T-helper 2 cell treated with Interferon-gamma antibody and Interleukin-4, amounts not matched to agents 5 μg/mL and 100 μg/mL, for 36 hours (primary cell): ENCODE data around the gene BDNF.
"Not testable (repeated sequence)": the region's sequence is repeated elsewhere in the genome, so short reads cannot be mapped to it uniquely, and the experiment has no call there.

Experiments
- DNase-seq: peaks from one replicate; pipeline ENCODE4 v3.0.0; 2021; ENCODE audit warnings: low spot score
- H3K27ac Mint-ChIP-seq: one replicate; pipeline ENCODE4 v1.8.0; 2021; ENCODE audit warnings: mild to moderate bottlenecking, mixed read lengths
- H3K27me3 Mint-ChIP-seq: one replicate; pipeline ENCODE4 v1.8.0; 2021; ENCODE audit warnings: low read depth, mixed read lengths
- H3K36me3 Mint-ChIP-seq: one replicate; pipeline ENCODE4 v1.8.0; 2021; ENCODE audit warnings: low read depth, mixed read lengths
- H3K4me1 Mint-ChIP-seq: one replicate; pipeline ENCODE4 v1.8.0; 2021; ENCODE audit warnings: low read depth, mixed read lengths
- H3K4me3 Mint-ChIP-seq: one replicate; pipeline ENCODE4 v1.8.0; 2022; ENCODE audit warnings: mild to moderate bottlenecking, moderate library complexity, mixed read lengths
- H3K9me3 Mint-ChIP-seq: one replicate; pipeline ENCODE4 v1.8.0; 2021; ENCODE audit warnings: mixed read lengths

BDNF gene

GRCh38 chr11:27640954-27641353, 59.3 kb downstream of the BDNF start:
- Mint-ChIP-seq H3K27ac (no peak overlapping the region), H3K9me3 (peaks cover 5% of the 10 kb centered on the region), H3K4me3 (no peak overlapping the region), H3K36me3 (no peaks in the 10 kb centered on the region), H3K27me3 (no peaks in the 10 kb centered on the region), H3K4me1 (no peaks in the 10 kb centered on the region)
- DNase-seq, result no peak

- H3K4me3 Mint-ChIP-seq, result no peak overlapping the region
- no peaks in the 10 kb centered on the region for H3K36me3 Mint-ChIP-seq
- H3K27ac Mint-ChIP-seq, result no peak overlapping the region
- peaks cover 7% of the 10 kb centered on the region for H3K9me3 Mint-ChIP-seq
- H3K27me3 Mint-ChIP-seq, result no peaks in the 10 kb centered on the region
- H3K4me1 Mint-ChIP-seq, result no peaks in the 10 kb centered on the region
- DNase-seq, result no peak
Measured at GRCh38 chr11:27635567-27636037, 64.7 kb downstream of the BDNF start.

GRCh38 chr11:27634776-27635175, 65.5 kb downstream of the BDNF start:
- DNase-seq, H3K4me3 Mint-ChIP-seq, H3K27ac Mint-ChIP-seq, H3K9me3 Mint-ChIP-seq, H3K4me1 Mint-ChIP-seq, H3K36me3 Mint-ChIP-seq, H3K27me3 Mint-ChIP-seq: not testable (repeated sequence)

- not testable (repeated sequence) for H3K9me3 Mint-ChIP-seq, H3K27me3 Mint-ChIP-seq, H3K4me3 Mint-ChIP-seq, H3K4me1 Mint-ChIP-seq, H3K36me3 Mint-ChIP-seq, H3K27ac Mint-ChIP-seq, DNase-seq
Measured at GRCh38 chr11:27634282-27634681, 66.0 kb downstream of the BDNF start.

DNA sequence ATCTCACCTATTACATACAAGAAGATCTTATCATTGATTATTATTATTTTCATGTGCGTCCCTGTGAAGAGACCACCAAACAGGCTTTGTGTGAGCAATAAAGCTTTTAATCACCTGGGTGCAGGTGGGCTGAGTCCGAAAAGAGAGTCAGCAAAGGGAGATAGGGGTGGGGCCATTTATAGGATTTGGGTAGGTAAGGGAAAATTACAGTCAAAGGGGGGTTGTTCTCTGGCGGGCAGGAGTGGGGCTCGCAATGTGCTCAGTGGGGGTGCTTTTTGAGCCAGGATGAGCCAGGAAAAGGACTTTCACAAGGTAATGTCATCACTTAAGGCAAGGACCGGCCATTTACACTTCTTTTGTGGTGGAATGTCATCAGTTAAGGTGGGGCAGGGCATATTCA, 71.2 kb downstream of the BDNF start:
- not testable (repeated sequence) for H3K27me3 Mint-ChIP-seq, H3K36me3 Mint-ChIP-seq, DNase-seq, H3K4me1 Mint-ChIP-seq, H3K9me3 Mint-ChIP-seq, H3K27ac Mint-ChIP-seq, H3K4me3 Mint-ChIP-seq

- no peak overlapping the region for H3K27ac Mint-ChIP-seq
- no peaks in the 10 kb centered on the region for H3K4me1 Mint-ChIP-seq
- H3K27me3 Mint-ChIP-seq, result no peaks in the 10 kb centered on the region
- no peak for DNase-seq
- H3K36me3 Mint-ChIP-seq, result no peaks in the 10 kb centered on the region
- H3K9me3 Mint-ChIP-seq, result peaks cover 3% of the 10 kb centered on the region
- no peak overlapping the region for H3K4me3 Mint-ChIP-seq
Measured at GRCh38 chr11:27627979-27628378, 72.3 kb downstream of the BDNF start.

DNA sequence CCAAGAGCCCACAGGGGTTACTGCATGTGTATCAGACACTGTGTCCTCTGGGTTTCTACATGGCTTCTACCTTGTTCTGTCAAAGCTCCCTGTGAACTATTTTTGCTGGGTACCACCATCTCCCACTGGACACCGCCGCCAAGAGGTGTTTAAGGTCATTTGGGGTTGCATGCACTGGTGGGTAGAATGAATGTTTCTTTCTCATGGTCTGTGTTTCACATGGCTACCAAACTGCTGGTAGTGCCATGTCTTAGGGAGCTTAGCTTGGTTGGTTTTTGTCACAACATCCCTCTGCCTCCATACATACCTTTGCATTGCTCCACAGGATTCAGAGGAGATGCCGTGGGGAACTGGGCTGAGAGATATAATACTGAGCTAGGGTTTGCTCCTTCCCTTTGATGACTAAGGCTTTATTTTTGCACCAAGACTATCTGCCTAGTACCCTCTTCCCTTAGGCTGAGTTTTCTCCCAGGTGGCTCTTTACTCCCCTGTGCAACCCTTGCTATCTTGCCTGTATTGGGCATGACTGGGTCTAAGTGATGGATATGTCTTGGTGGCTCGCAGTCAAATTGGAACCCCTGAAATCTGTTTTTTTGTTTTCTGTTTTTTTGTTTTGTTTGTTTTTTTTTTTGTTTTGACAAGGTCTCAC, 73.2 kb downstream of the BDNF start:
- Mint-ChIP-seq H3K36me3 (no peaks in the 10 kb centered on the region), H3K4me3 (no peak overlapping the region), H3K27ac (no peak overlapping the region), H3K4me1 (no peaks in the 10 kb centered on the region), H3K9me3 (peaks cover 3% of the 10 kb centered on the region), H3K27me3 (no peaks in the 10 kb centered on the region)
- no peak for DNase-seq

DNA sequence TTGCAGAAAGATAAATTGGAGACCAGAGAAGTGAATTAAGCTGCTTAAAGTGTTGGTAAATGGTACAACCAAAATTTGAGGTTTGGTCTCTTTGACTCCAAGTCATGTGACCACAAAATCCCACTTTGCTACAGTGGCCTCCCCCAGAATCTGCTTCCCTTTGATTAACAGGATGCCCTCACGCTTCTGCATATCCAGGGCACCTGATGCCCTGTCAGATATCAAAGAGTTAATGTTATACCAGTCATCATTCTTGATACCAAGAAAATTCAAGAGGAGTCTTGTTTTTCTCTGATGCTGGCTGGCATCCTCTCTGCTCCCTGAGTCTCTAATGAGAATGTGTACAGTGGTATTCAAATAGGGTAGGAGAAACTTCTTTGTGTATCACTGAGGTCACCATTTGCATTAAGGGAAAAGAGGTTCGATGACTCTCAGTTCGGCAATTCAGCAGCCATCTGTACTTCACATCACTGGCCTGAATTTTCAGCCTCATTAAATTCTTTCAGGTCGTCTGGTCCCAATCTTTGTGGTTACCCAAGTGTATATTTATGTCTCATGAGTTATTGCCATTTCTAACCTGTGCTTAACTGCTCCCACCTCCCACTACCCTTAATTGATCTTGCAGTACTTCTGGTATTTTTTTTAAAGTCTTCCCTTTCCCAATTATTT, 73.9 kb downstream of the BDNF start:
- Mint-ChIP-seq H3K27me3 (no peaks in the 10 kb centered on the region), H3K9me3 (peaks cover 3% of the 10 kb centered on the region), H3K27ac (no peak overlapping the region), H3K4me1 (no peaks in the 10 kb centered on the region), H3K36me3 (no peaks in the 10 kb centered on the region), H3K4me3 (no peak overlapping the region)
- no peak for DNase-seq

DNA sequence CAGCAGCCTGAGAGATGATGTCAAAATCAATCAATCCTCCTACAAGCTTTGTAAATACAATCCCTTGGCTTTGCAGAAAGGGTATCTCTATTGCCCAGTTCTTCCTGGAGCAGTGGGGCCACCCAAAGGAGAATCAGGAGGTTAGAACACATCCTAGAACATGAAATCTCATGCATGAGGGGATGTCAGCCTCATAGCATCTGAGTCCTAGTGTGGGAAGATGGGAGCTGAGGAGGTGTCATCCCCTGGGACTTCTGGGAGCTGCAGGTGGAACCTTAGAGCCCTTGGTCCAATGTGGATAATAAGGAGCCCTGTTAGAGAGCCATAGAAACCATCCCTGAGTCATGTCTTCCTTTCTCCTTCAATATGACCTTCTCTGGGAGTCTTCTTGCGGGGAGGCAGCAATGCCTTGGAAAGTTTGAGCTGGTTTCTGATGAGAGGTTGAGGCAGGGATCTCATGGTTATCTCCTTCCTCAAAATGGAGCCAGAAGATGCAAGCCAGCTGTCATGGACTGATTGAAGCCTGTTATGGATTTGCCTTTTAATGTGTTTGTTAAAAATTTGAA, 74.8 kb downstream of the BDNF start:
- DNase-seq, result no peak
- Mint-ChIP-seq H3K36me3 (no peaks in the 10 kb centered on the region), H3K4me3 (no peak overlapping the region), H3K27me3 (no peaks in the 10 kb centered on the region), H3K4me1 (no peaks in the 10 kb centered on the region), H3K9me3 (no peaks in the 10 kb centered on the region), H3K27ac (no peak overlapping the region)

GRCh38 chr11:27623945-27624523, 76.2 kb downstream of the BDNF start:
- Mint-ChIP-seq H3K9me3 (no peaks in the 10 kb centered on the region), H3K36me3 (no peaks in the 10 kb centered on the region)

GRCh38 chr11:27622541-27623300, 77.5 kb downstream of the BDNF start:
- H3K27ac Mint-ChIP-seq, result no peak overlapping the region
- H3K36me3 Mint-ChIP-seq, result no peaks in the 10 kb centered on the region

More at GRCh38 chr11:27623945-27624523, 76.2 kb downstream of the BDNF start:
- DNase-seq, result no peak
- Mint-ChIP-seq H3K27me3 (no peaks in the 10 kb centered on the region), H3K27ac (no peak overlapping the region), H3K4me1 (no peaks in the 10 kb centered on the region), H3K4me3 (no peak overlapping the region)

DNA sequence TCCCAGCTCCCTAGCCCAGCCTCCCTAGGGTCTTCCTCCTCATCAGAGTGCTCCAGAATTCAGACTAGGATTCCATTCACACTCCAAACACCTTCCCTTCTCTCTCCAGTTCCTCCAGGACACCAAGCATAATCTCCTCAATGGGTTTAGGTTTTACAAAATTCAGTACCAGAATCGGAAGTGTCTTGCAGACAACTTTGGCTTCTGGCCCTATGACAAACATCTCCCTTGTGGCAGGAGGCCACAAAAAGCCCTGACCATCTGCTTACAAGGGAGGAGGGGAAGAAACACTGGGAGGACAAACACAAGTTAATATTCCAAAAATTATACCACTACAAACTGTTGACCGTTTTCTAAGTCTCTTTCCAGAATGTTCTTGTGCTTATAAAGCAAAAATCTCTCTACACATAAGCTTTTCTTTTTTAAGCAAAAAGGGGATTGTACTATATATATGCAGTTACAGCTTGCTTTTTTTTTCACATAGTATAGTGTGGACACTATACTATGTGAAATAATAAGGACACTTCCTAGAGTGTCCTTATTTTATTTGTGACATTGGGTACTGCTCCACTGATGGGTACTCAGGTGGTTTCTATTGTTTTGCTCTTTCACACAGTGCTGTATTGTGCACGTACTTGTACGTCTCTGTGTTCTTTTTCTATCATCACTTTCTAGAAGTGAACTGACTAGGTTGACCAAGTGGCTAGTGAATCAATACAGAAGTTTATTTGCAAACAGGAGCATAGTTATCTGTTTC, 78.7 kb downstream of the BDNF start:
- H3K4me3 Mint-ChIP-seq, result no peak overlapping the region
- no peaks in the 10 kb centered on the region for H3K27me3 Mint-ChIP-seq
- no peaks in the 10 kb centered on the region for H3K4me1 Mint-ChIP-seq
- DNase-seq, result no peak
- H3K9me3 Mint-ChIP-seq, result no peaks in the 10 kb centered on the region
- no peak overlapping the region for H3K27ac Mint-ChIP-seq
- no peaks in the 10 kb centered on the region for H3K36me3 Mint-ChIP-seq

More at GRCh38 chr11:27622541-27623300, 77.5 kb downstream of the BDNF start:
- no peaks in the 10 kb centered on the region for H3K27me3 Mint-ChIP-seq
- no peak for DNase-seq
- no peak overlapping the region for H3K4me3 Mint-ChIP-seq
- no peaks in the 10 kb centered on the region for H3K4me1 Mint-ChIP-seq
- H3K9me3 Mint-ChIP-seq, result no peaks in the 10 kb centered on the region

GRCh38 chr11:27619763-27620335, 80.4 kb downstream of the BDNF start:
- no peak for DNase-seq
- H3K4me3 Mint-ChIP-seq, result no peak overlapping the region
- no peaks in the 10 kb centered on the region for H3K27me3 Mint-ChIP-seq
- H3K27ac Mint-ChIP-seq, result no peak overlapping the region
- no peaks in the 10 kb centered on the region for H3K9me3 Mint-ChIP-seq
- H3K36me3 Mint-ChIP-seq, result no peaks in the 10 kb centered on the region
- no peaks in the 10 kb centered on the region for H3K4me1 Mint-ChIP-seq
